H1 (cell line): ENCODE data around the gene VPS37D. TPM values are rescaled to one million over a fixed set of nuclear protein-coding genes. Genes with fewer than 3 reads are reported as not detected.

Experiments used
- CTCF ChIA-PET: fragments of 300-600 bp; sonication (Branson Sonifier 250); formaldehyde crosslinking; loops from one replicate; lab custom pipeline; 2021; ENCODE audit not compliant: partially characterized antibody; lab: Charles Lee
- POLR2A ChIA-PET: fragments of 300-600 bp; sonication (Branson Sonifier 250); formaldehyde crosslinking; loops from one replicate; lab custom pipeline; 2021; ENCODE audit warnings: inconsistent platforms; ENCODE audit not compliant: partially characterized antibody; lab: Charles Lee
- DNase-seq, 2 experiments: peaks; one replicate each; pipeline versions ENCODE4 v3.0.0 to v3.0.0-alpha.2; 2010 to 2022; ENCODE audit warnings: low spot score in 2 of 2, low read depth in 1 of 2, mixed read lengths in 1 of 2
- FAIRE-seq: peaks from 2 replicates; lab custom pipeline; 2011; peaks lifted over from hg19 to GRCh38; lab: Jason Lieb, UNC
- H2AFZ ChIP-seq: 2 replicates; pipeline ENCODE4 v1.8.1; 2012; ENCODE audit warnings: low read length, inconsistent platforms
- H2AK5ac ChIP-seq: 2 replicates; pipeline ENCODE4 v1.6.1; 2013; ENCODE audit warnings: low read depth, low read length
- H2BK120ac ChIP-seq: replicated peaks from 2 replicates; pipeline ENCODE3; 2013; ENCODE audit warnings: low read depth, low read length, inconsistent platforms
- H2BK12ac ChIP-seq: 2 replicates; pipeline ENCODE4 v1.6.1; 2013; ENCODE audit warnings: low read depth, low read length
- H2BK15ac ChIP-seq: 2 replicates; pipeline ENCODE4 v1.6.1; 2013; ENCODE audit warnings: low read length
- H2BK20ac ChIP-seq: 2 replicates; pipeline ENCODE4 v1.6.1; 2013; ENCODE audit warnings: low read length
- H2BK5ac ChIP-seq: 2 replicates; pipeline ENCODE4 v1.6.1; 2013; ENCODE audit warnings: low read depth, low read length
- H3K14ac ChIP-seq: 2 replicates; pipeline ENCODE4 v1.6.1; 2013; ENCODE audit warnings: inconsistent platforms; ENCODE audit not compliant: insufficient read length
- H3K18ac ChIP-seq: 2 replicates; pipeline ENCODE4 v1.6.1; 2013; ENCODE audit warnings: low read length; ENCODE audit errors: extremely low read depth
- H3K23ac ChIP-seq: 2 replicates; pipeline ENCODE4 v1.6.1; 2013; ENCODE audit warnings: inconsistent platforms; ENCODE audit not compliant: insufficient read length
- H3K23me2 ChIP-seq: 2 replicates; pipeline ENCODE4 v1.6.1; 2013; ENCODE audit warnings: low read depth, low read length
- H3K27ac ChIP-seq: 2 replicates; pipeline ENCODE4 v1.6.1; 2011; ENCODE audit warnings: low read depth, low read length, inconsistent platforms
- H3K27me3 ChIP-seq, 4 experiments: replicated peaks in 1 of 4; 1 replicate in 1 of 4; 2 replicates in 3 of 4; pipeline versions ENCODE4 v1.6.1 to v1.8.1; 2011 to 2013; ENCODE audit warnings: low read length in 3 of 4, mild to moderate bottlenecking in 3 of 4, inconsistent platforms in 2 of 4, mixed read lengths in 2 of 4, moderate library complexity in 1 of 4; ENCODE audit not compliant: control insufficient read depth in 3 of 4, insufficient read depth in 3 of 4; ENCODE audit errors: extremely low read depth in 1 of 4
- H3K36me3 ChIP-seq, 4 experiments: 2 replicates each; pipeline versions ENCODE4 v1.6.1 to v1.8.1; 2011 to 2013; ENCODE audit warnings: mild to moderate bottlenecking in 4 of 4, low read length in 3 of 4, moderate library complexity in 2 of 4, control low read depth in 1 of 4, inconsistent platforms in 1 of 4; ENCODE audit not compliant: insufficient read depth in 4 of 4, control insufficient read depth in 2 of 4
- H3K4ac ChIP-seq: replicated peaks from 2 replicates; pipeline ENCODE3; 2013; ENCODE audit warnings: low read length, low read depth, mixed read lengths, inconsistent platforms; ENCODE audit not compliant: insufficient read length
- H3K4me1 ChIP-seq, 4 experiments: replicated peaks in 1 of 4; 1 replicate in 1 of 4; 2 replicates in 3 of 4; pipeline versions ENCODE4 v1.6.1 to v1.8.1; 2011 to 2013; ENCODE audit warnings: low read length in 3 of 4, inconsistent platforms in 2 of 4, mixed read lengths in 1 of 4; ENCODE audit not compliant: insufficient read depth in 4 of 4, control insufficient read depth in 3 of 4
- H3K4me2 ChIP-seq, 2 experiments: 2 replicates each; pipeline versions ENCODE4 v1.6.1 to v1.8.1; 2011 to 2013; ENCODE audit warnings: low read depth in 2 of 2, low read length in 2 of 2, control low read depth in 1 of 2, inconsistent platforms in 1 of 2, mild to moderate bottlenecking in 1 of 2; ENCODE audit not compliant: insufficient read depth in 1 of 2
- H3K4me3 ChIP-seq, 4 experiments: fragments of 200-600, 300-600 bp in 1 of 4; sonication (generic), shearing (Covaris generic), sonication (Bioruptor Twin) in 1 of 4; 2 replicates each; pipeline versions ENCODE4 v1.5.1 to v1.8.1; 2011 to 2016; ENCODE audit warnings: low read length in 4 of 4, low read depth in 3 of 4, control low read depth in 2 of 4, inconsistent platforms in 2 of 4, mild to moderate bottlenecking in 2 of 4, mixed read lengths in 1 of 4, moderate library complexity in 1 of 4; ENCODE audit not compliant: insufficient read depth in 2 of 4; ENCODE audit errors: extremely low read depth in 1 of 4
- H3K56ac ChIP-seq: replicated peaks from 2 replicates; pipeline ENCODE3; 2013; ENCODE audit warnings: low read depth, mild to moderate bottlenecking, mixed read lengths, low read length, inconsistent platforms; ENCODE audit not compliant: insufficient read length
- H3K79me1 ChIP-seq: 2 replicates; pipeline ENCODE4 v1.6.1; 2013; ENCODE audit warnings: low read depth, low read length, control low read depth
- H3K79me2 ChIP-seq, 2 experiments: 2 replicates each; pipeline versions ENCODE4 v1.6.1 to v1.8.1; 2012 to 2013; ENCODE audit warnings: low read length in 2 of 2, mild to moderate bottlenecking in 2 of 2, inconsistent platforms in 1 of 2; ENCODE audit not compliant: insufficient read depth in 2 of 2, control insufficient read depth in 1 of 2
- H3K9ac ChIP-seq, 4 experiments: replicated peaks in 1 of 4; 1 replicate in 1 of 4; 2 replicates in 3 of 4; pipeline versions ENCODE4 v1.6.1 to v1.8.1; 2011 to 2013; ENCODE audit warnings: low read depth in 3 of 4, low read length in 3 of 4, control low read depth in 2 of 4, mild to moderate bottlenecking in 2 of 4, moderate library complexity in 2 of 4, inconsistent platforms in 1 of 4; ENCODE audit errors: extremely low read depth in 1 of 4
- H3K9me3 ChIP-seq, 2 experiments: 2 replicates each; pipeline versions ENCODE4 v1.6.1 to v1.8.1; 2012 to 2013; ENCODE audit warnings: mild to moderate bottlenecking in 2 of 2, moderate library complexity in 2 of 2, control low read depth in 1 of 2, inconsistent platforms in 1 of 2, low read depth in 1 of 2, low read length in 1 of 2, mixed read lengths in 1 of 2; ENCODE audit not compliant: insufficient read depth in 2 of 2
- H4K20me1 ChIP-seq, 2 experiments: replicated peaks in 1 of 2; 2 replicates each; pipeline versions ENCODE3 to v1.8.1; 2011 to 2013; ENCODE audit warnings: inconsistent platforms in 2 of 2, low read length in 2 of 2, mild to moderate bottlenecking in 1 of 2; ENCODE audit not compliant: insufficient read depth in 2 of 2, control insufficient read depth in 1 of 2
- H4K5ac ChIP-seq: 2 replicates; pipeline ENCODE4 v1.6.1; 2013; ENCODE audit warnings: low read length, low read depth, mixed read lengths, inconsistent platforms; ENCODE audit not compliant: insufficient read length
- H4K8ac ChIP-seq: 2 replicates; pipeline ENCODE4 v1.8.0; 2013; ENCODE audit warnings: mild to moderate bottlenecking, moderate library complexity, low read length, inconsistent platforms; ENCODE audit not compliant: insufficient read depth; ENCODE audit errors: extremely low read depth
- H4K91ac ChIP-seq: replicated peaks from 2 replicates; pipeline ENCODE3; 2013; ENCODE audit warnings: low read length, mixed read lengths, inconsistent platforms; ENCODE audit not compliant: insufficient read length
- BCL11A ChIP-seq, 2 experiments: IDR thresholded peaks; one replicate each; pipeline ENCODE4 v1.6.1; 2011; ENCODE audit warnings: low read depth in 2 of 2, low read length in 2 of 2, mild to moderate bottlenecking in 2 of 2
- CTBP2 ChIP-seq: IDR thresholded peaks from 2 replicates; pipeline ENCODE4 v1.7.0; 2011; ENCODE audit warnings: borderline replicate concordance, mild to moderate bottlenecking, moderate library complexity, mixed read lengths, low read length; ENCODE audit not compliant: insufficient read depth, insufficient read length
- EZH2 ChIP-seq: fragments of 200-600 bp; sonication (generic); IDR thresholded peaks from 2 replicates; pipeline ENCODE4 v1.7.1; 2012; ENCODE audit warnings: low read depth, mild to moderate bottlenecking, moderate library complexity, low read length, inconsistent platforms; ENCODE audit not compliant: severe bottlenecking
- HDAC2 ChIP-seq, 2 experiments: fragments of 300-600 bp in 1 of 2; sonication (generic) in 1 of 2; IDR thresholded peaks; 2 replicates each; pipeline ENCODE4 v1.6.1; 2011 to 2012; ENCODE audit warnings: low read depth in 2 of 2, low read length in 2 of 2, mild to moderate bottlenecking in 2 of 2, moderate library complexity in 2 of 2, borderline replicate concordance in 1 of 2, inconsistent platforms in 1 of 2
- KDM1A ChIP-seq: fragments of 200-600, 300-600 bp; sonication (generic); IDR thresholded peaks from 2 replicates; pipeline ENCODE4 v1.7.1; 2016; ENCODE audit warnings: mild to moderate bottlenecking, low read length, borderline replicate concordance
- NRF1 ChIP-seq: IDR thresholded peaks from 2 replicates; pipeline ENCODE4 v1.6.1; 2011; ENCODE audit warnings: mild to moderate bottlenecking, low read depth, low read length, improper control_type of control experiment
- POLR2AphosphoS5 ChIP-seq: IDR thresholded peaks from 2 replicates; pipeline ENCODE4 v1.6.1; 2011; ENCODE audit warnings: low read depth, low read length
- SP1 ChIP-seq: IDR thresholded peaks from 2 replicates; pipeline ENCODE4 v1.6.1; 2011; ENCODE audit warnings: low read depth, low read length
- SP2 ChIP-seq: IDR thresholded peaks from 2 replicates; pipeline ENCODE4 v1.6.1; 2012; ENCODE audit warnings: mild to moderate bottlenecking, low read length, inconsistent platforms
- SRF ChIP-seq: IDR thresholded peaks from 2 replicates; pipeline ENCODE4 v1.6.1; 2011; ENCODE audit warnings: mild to moderate bottlenecking, low read depth, low read length, moderate library complexity
- TAF7 ChIP-seq: optimal IDR thresholded peaks from 2 replicates; pipeline ENCODE3; 2011; ENCODE audit warnings: low read depth, mild to moderate bottlenecking, inconsistent platforms, low read length, moderate library complexity, borderline replicate concordance
- WGBS, 2 experiments: shearing (Covaris generic) in 1 of 2; methylation state at CpG; one replicate each; pipeline versions ENCODE4 v1.1.6 to v1.1.7; 2013 to 2015; ENCODE audit warnings: low lambda C conversion rate in 2 of 2, mixed read lengths in 2 of 2, inconsistent platforms in 1 of 2, low coverage in 1 of 2, missing lambda C conversion rate in 1 of 2; ENCODE audit not compliant: insufficient replicate concordance in 2 of 2, insufficient coverage in 1 of 2, insufficient read length in 1 of 2; ENCODE audit errors: extremely low coverage in 1 of 2, missing lambda C conversion rate in 1 of 2; 5-methylcytosine and 5-hydroxymethylcytosine counted together
- polyA plus RNA-seq, 7 experiments: library from polyadenylated mRNA; depleted of rRNA in 3 of 7; stranded (reverse) in 5 of 7; unstranded in 2 of 7; fragments of >200 nt in 5 of 7; fragments of 200-250 nt in 2 of 7; gene quantifications; 1 replicate in 5 of 7; 2 replicates in 1 of 7; 4 replicates in 1 of 7; pipeline versions ENCODE4 v1.2.1 to v1.2.3, GENCODE V29; 2011 to 2013; ENCODE audit warnings: missing spikeins in 2 of 7, mixed read lengths in 2 of 7
- total RNA-seq: library from RNA; stranded (reverse); fragmentation: NEBNext Ultra II Directional; extraction: Animal tissue kit (Norgen Biotek cat#: 25700); gene quantifications from 2 replicates; pipeline ENCODE4 v1.2.1, GENCODE V29; 2021

Gene VPS37D
- total and polyA plus RNA-seq, 2 of the 8 experiments (the other 6 are each of a cell fraction or from before 2014, with no cell fraction given), result 3.4 to 5.0 TPM

DNA sequence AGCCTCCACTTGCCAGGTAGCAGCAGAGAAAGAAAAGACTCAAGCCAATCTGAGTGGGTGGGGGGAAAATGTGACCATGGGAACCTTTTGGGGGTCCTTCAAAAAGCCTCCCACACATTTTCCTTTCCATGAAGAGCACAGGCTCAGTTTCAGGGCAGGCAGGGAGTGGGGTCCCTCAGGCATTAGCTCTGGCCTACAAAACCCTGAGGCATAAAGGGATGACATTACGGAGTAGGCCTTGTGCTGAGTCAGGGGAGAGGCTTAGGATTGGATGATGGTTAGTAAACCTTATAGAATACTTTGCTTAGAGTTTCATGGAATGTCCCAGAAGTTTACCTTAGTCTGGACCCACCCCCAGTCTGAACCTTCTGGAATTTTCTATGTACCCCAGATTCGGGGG, 12.1 kb downstream of the VPS37D start:
- H2BK5ac ChIP-seq, result no peak overlapping the region
- no peaks in the 10 kb centered on the region for H3K9me3 ChIP-seq
- H3K18ac ChIP-seq, result no peak overlapping the region
- DNase-seq (no peak), FAIRE-seq (no peak)
- peaks cover 20 to 48% of the 10 kb centered on the region in 2 experiments for H3K79me2 ChIP-seq
- H4K5ac ChIP-seq, result no peak overlapping the region
- no peak overlapping the region for H3K56ac ChIP-seq
- H3K36me3 ChIP-seq, result peaks cover 0 to 6% (median 4%) of the 10 kb centered on the region in 4 experiments; a peak in 4 of 8 replicates
- no peak overlapping the region for H3K4me2 ChIP-seq
- peaks cover 2% of the 10 kb centered on the region; the same call in 1 of the 2 replicates for H3K79me1 ChIP-seq
- H2BK12ac ChIP-seq, result no peak overlapping the region
- 100% methylated on average over 2 of the region's 2 CpGs; no CpG with 5 or more reads in 1 of the 2 experiments for WGBS, 2 experiments
- H3K4me3 ChIP-seq, result no peak overlapping the region
- H2BK120ac ChIP-seq, result no peak overlapping the region
- H3K23me2 ChIP-seq, result peaks cover 15% of the 10 kb centered on the region
- H4K8ac ChIP-seq, result no peak overlapping the region
- H2BK15ac ChIP-seq, result no peak overlapping the region
- no peak overlapping the region for H2AK5ac ChIP-seq
- no peak overlapping the region for H3K23ac ChIP-seq
- H3K14ac ChIP-seq, result no peak overlapping the region
- CTCF ChIA-PET, result interaction anchor here (1.6 kb wide), 1 partner anchor 46 kb away, joined by 5 read pairs; no protein-coding TSS in a partner anchor
- no peak overlapping the region for H3K4ac ChIP-seq
- H3K27me3 ChIP-seq, result no peaks in the 10 kb centered on the region; a peak in 1 of 7 replicates
- no peak overlapping the region for H2AFZ ChIP-seq
- TF ChIP-seq CTBP2, result no peak
- TF ChIP-seq SP1, result no peak
- no peak for TF ChIP-seq EZH2
- no peak for TF ChIP-seq HDAC2 (IDR thresholded peaks at IDR 0.05; ENCODE audit: borderline replicate concordance in 1 of 2, low read depth in 2 of 2, low read length in 2 of 2)
- TF ChIP-seq NRF1, result no peak
- TF ChIP-seq POLR2AphosphoS5, result no peak
- TF ChIP-seq BCL11A (IDR thresholded peaks at IDR 0.05; ENCODE audit: low read depth in 2 of 2, low read length in 2 of 2), result no peak
- TF ChIP-seq SP2, result no peak
- TF ChIP-seq TAF7, result no peak
- no peak for TF ChIP-seq SRF
- TF ChIP-seq KDM1A, result no peak
- TF ChIP-seq, all 59 proteins: peak for 0
- Histone ChIP-seq H4K20me1 (peaks cover 0 to 9% of the 10 kb centered on the region in 2 experiments), H3K27ac (no peak overlapping the region), H2BK20ac (no peak overlapping the region), H4K91ac (no peak overlapping the region), H3K9ac (0 out of 7 replicates have a peak overlapping the region, but pooled peaks of 1 of the 4 experiments have one; percentile 4), H3K4me1 (peaks cover 3 to 7% (median 3%) of the 10 kb centered on the region in 4 experiments; a peak in 5 of 7 replicates)
- POLR2A ChIA-PET, result interaction anchor here (0.6 to 0.7 kb wide), 2 partner anchors 8 to 76 kb away, joined by 3 read pairs; no protein-coding TSS in a partner anchor
